K562 (cell line): Measurements from ENCODE around the gene TMEM247. TPM values are rescaled to one million over a fixed set of nuclear protein-coding genes. Genes with fewer than 3 reads are reported as not detected.

ENCODE experiments used
- ATAC-seq: fragments of 200-7000 bp; cut with Tn5 transposase; 3 replicates; pipeline ENCODE4 v1.9.1; 2020; ENCODE audit warnings: moderate library complexity
- BruUV-seq: library from RNA; stranded (reverse); fragments of 400-500 nt; replicated peaks from 2 replicates; lab custom pipeline; 2021; lab: Mats Ljungman, UMichigan
- CTCF ChIA-PET: fragments of 300-600 bp; formaldehyde crosslinking; extraction: SDS; loops from one replicate; lab custom pipeline; 2021; ENCODE audit warnings: low intra/inter-chr PET ratio; lab: Yijun Ruan, JAX
- POLR2A ChIA-PET: fragments of 300-600, 350-650 bp; sonication (Branson Sonifier 250); formaldehyde crosslinking; extraction: SDS; loops from one replicate; lab custom pipeline; 2021; ENCODE audit warnings: antibody characterized with exemption, inconsistent platforms; lab: Yijun Ruan, JAX
- DNase-seq, 4 experiments: peaks; one replicate each; pipeline versions ENCODE4 v3.0.0 to v3.0.0-alpha.2; 2011 to 2018; ENCODE audit warnings: low spot score in 3 of 4, mixed read lengths in 3 of 4; ENCODE audit errors: extremely low read depth in 1 of 4
- FAIRE-seq: peaks from 2 replicates; lab custom pipeline; 2011; peaks lifted over from hg19 to GRCh38; lab: Jason Lieb, UNC
- H2AFZ ChIP-seq: 2 replicates; pipeline ENCODE4 v1.6.0; 2011; ENCODE audit warnings: low read depth, low read length, control low read depth, inconsistent platforms
- H3K27ac ChIP-seq: fragments of 200-600 bp; 3 replicates; pipeline ENCODE4 v1.8.0; 2011; ENCODE audit warnings: low read depth, mild to moderate bottlenecking, control low read depth, inconsistent platforms, low read length, moderate library complexity, mixed read lengths; ENCODE audit errors: extremely low read depth
- H3K27me3 ChIP-seq, 2 experiments: fragments of 300-600 bp in 1 of 2; 2 replicates in 1 of 2; 3 replicates in 1 of 2; pipeline versions ENCODE4 v1.6.0 to v1.8.0; 2011; ENCODE audit warnings: inconsistent platforms in 2 of 2, low read length in 2 of 2, mild to moderate bottlenecking in 1 of 2, mixed read lengths in 1 of 2, moderate library complexity in 1 of 2; ENCODE audit not compliant: control insufficient read depth in 2 of 2, insufficient read depth in 2 of 2
- H3K36me3 ChIP-seq: fragments of 300-600 bp; 3 replicates; pipeline ENCODE4 v1.8.0; 2011; ENCODE audit warnings: mild to moderate bottlenecking, low read length, inconsistent platforms; ENCODE audit not compliant: control insufficient read depth, insufficient read depth
- H3K4me1 ChIP-seq, 2 experiments: fragments of 200-600 bp in 1 of 2; replicated peaks in 1 of 2; 2 replicates in 1 of 2; 3 replicates in 1 of 2; pipeline versions ENCODE4 v1.5.1 to v1.8.0; 2011; ENCODE audit warnings: inconsistent platforms in 2 of 2, low read length in 2 of 2, mild to moderate bottlenecking in 1 of 2, mixed read lengths in 1 of 2, moderate library complexity in 1 of 2; ENCODE audit not compliant: control insufficient read depth in 2 of 2, insufficient read depth in 2 of 2
- H3K4me2 ChIP-seq: 2 replicates; pipeline ENCODE4 v1.6.1; 2011; ENCODE audit warnings: low read length, control low read depth, inconsistent platforms, mixed read lengths; ENCODE audit not compliant: insufficient read depth
- H3K4me3 ChIP-seq: fragments of 200-600 bp; sonication (generic), shearing (Covaris generic); 2 replicates; pipeline ENCODE4 v1.5.1; 2016; ENCODE audit warnings: control low read depth, inconsistent platforms
- H3K79me2 ChIP-seq: fragments of 200-600 bp; 3 replicates; pipeline ENCODE4 v1.8.0; 2011; ENCODE audit warnings: low read length, inconsistent platforms; ENCODE audit not compliant: control insufficient read depth, insufficient read depth
- H3K9ac ChIP-seq, 2 experiments: 2 replicates each; pipeline versions ENCODE4 v1.6.0 to v1.6.1; 2011; ENCODE audit warnings: low read depth in 2 of 2, low read length in 2 of 2, control low read depth in 1 of 2, inconsistent platforms in 1 of 2, mild to moderate bottlenecking in 1 of 2, mixed read lengths in 1 of 2; ENCODE audit not compliant: insufficient read depth in 1 of 2
- H3K9me1 ChIP-seq: one replicate; pipeline ENCODE4 v1.6.0; 2011; ENCODE audit warnings: inconsistent platforms, mild to moderate bottlenecking, low read length, moderate library complexity; ENCODE audit not compliant: control insufficient read depth, insufficient read depth
- H3K9me3 ChIP-seq: replicated peaks from 2 replicates; pipeline ENCODE4 v1.5.1; 2011; ENCODE audit warnings: low read depth, low read length, inconsistent platforms; ENCODE audit not compliant: control insufficient read depth, insufficient read depth
- H4K20me1 ChIP-seq: replicated peaks from 2 replicates; pipeline ENCODE4 v1.6.1; 2011; ENCODE audit warnings: low read length, inconsistent platforms, mixed read lengths; ENCODE audit not compliant: control insufficient read depth, insufficient read depth
- DIDO1 ChIP-seq: fragments of 450-650 bp; IDR thresholded peaks from 2 replicates; pipeline ENCODE4 v1.6.1; 2016; ENCODE audit warnings: low read depth, missing biosample characterization, missing genetic modification characterization
- HDAC8 ChIP-seq: fragments of 450-650 bp; IDR thresholded peaks from 2 replicates; pipeline ENCODE4 v1.6.1; 2016; ENCODE audit warnings: mild to moderate bottlenecking, missing genetic modification characterization, moderate library complexity, missing compliant biosample characterization
- NCOA4 ChIP-seq: fragments of 450-650 bp; IDR thresholded peaks from 2 replicates; pipeline ENCODE4 v1.6.1; 2018; ENCODE audit warnings: mild to moderate bottlenecking; ENCODE audit not compliant: partially characterized antibody
- SP2 ChIP-seq: IDR thresholded peaks from 2 replicates; pipeline ENCODE4 v1.6.1; 2011; ENCODE audit warnings: mild to moderate bottlenecking, low read depth, low read length, moderate library complexity; ENCODE audit not compliant: poor library complexity, severe bottlenecking; ENCODE audit errors: extremely low read depth
- ZNF239 ChIP-seq: fragments of 250-450 bp; sonication (Bioruptor Pico); IDR thresholded peaks from 2 replicates; pipeline ENCODE4 v1.4.0; 2020; ENCODE audit warnings: mild to moderate bottlenecking
- WGBS: fragments of 100-300 bp; shearing (Covaris generic); methylation state at CpG from one replicate; pipeline ENCODE4 v1.1.6; 2016; ENCODE audit warnings: low coverage, mixed read lengths; ENCODE audit not compliant: insufficient coverage; ENCODE audit errors: missing lambda C conversion rate; 5-methylcytosine and 5-hydroxymethylcytosine counted together
- in situ Hi-C: fragments of 300-500 bp; cut with MboI; formaldehyde crosslinking; loops from 4 replicates; pipeline ENCODE4 v1.15.0; 2018; ENCODE audit warnings: inconsistent platforms, mixed read lengths
- intact Hi-C: fragments of 100-400 bp; cut with micrococcal nuclease; formaldehyde crosslinking; loops from 2 replicates; pipeline ENCODE4 v1.14.2; 2022
- polyA plus RNA-seq, 8 experiments: library from polyadenylated mRNA; depleted of rRNA in 4 of 8; stranded (reverse) in 5 of 8; unstranded in 3 of 8; fragments of >200 nt; fragmentation: Nextera tagmentation in 2 of 8; fragmentation: Illumina TruSeq in 1 of 8; extraction: Ambion mirVana in 2 of 8; extraction: Trizol in 1 of 8; gene quantifications; 2 replicates each; pipeline versions ENCODE4 v1.2.1 to v1.2.3, GENCODE V29; 2011 to 2014; ENCODE audit warnings: inconsistent platforms in 1 of 8, missing spikeins in 1 of 8
- total RNA-seq, 7 experiments: library from RNA; depleted of rRNA in 6 of 7; stranded (reverse); fragments of >200 nt in 6 of 7; fragmentation: Illumina TruSeq in 2 of 7; extraction: Trizol in 2 of 7; gene quantifications; 2 replicates each; pipeline versions ENCODE4 v1.2.1 to v1.2.3, GENCODE V29; 2011 to 2021; ENCODE audit warnings: low replicate concordance in 1 of 7
- TF ChIP-seq, protein P1 (sequence below): fragments of 450-650 bp; conservative IDR thresholded peaks from 2 replicates; pipeline ENCODE4 v1.6.1; 2016; ENCODE audit warnings: missing genetic modification characterization, low read depth, mild to moderate bottlenecking, missing compliant biosample characterization, moderate library complexity

The TMEM247 gene
- total and polyA plus RNA-seq, 9 of the 15 experiments (the other 6 are each of a cell fraction or from before 2014, with no cell fraction given) = 0.24 to 4.7 (median 3.1) TPM

DNA sequence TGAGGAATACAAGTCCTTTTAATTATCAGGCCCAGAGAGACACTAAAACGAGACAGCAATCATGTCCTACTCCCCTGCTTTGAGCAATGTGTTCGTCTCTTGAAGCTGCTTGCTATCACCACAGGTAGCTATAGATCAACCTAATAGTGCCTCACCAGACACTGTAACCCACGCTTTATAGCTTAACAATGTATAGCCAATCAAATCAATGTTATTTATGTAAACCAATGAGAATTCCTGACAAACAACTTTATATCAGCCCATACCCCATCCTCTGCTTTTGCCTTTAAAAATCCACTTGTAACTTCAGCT is 26.1 kb downstream of the TMEM247 start:
- no peaks in the 10 kb centered on the region for H3K27me3 ChIP-seq
- intact Hi-C loops = no loop called here
- peaks cover 0 to 3% of the 10 kb centered on the region in 2 experiments; a peak in 1 of 5 replicates for H3K4me1 ChIP-seq
- H3K27ac ChIP-seq = no peak overlapping the region
- H3K9me3 ChIP-seq = no peaks in the 10 kb centered on the region
- BruUV-seq = no TSS peak
- H3K79me2 ChIP-seq = no peaks in the 10 kb centered on the region
- H3K4me3 ChIP-seq = no peak overlapping the region
- H3K9me1 ChIP-seq = no peaks in the 10 kb centered on the region
- DNase-seq (no peak), FAIRE-seq (no peak), ATAC-seq (no peak)
- no peak overlapping the region for H3K4me2 ChIP-seq
- in situ Hi-C loops = no loop called here
- H4K20me1 ChIP-seq = no peaks in the 10 kb centered on the region
- no peaks in the 10 kb centered on the region for H3K36me3 ChIP-seq
- WGBS = 26% methylated on average over 3 of the region's 3 CpGs
- ChIA-PET POLR2A (no interaction called here), CTCF (no interaction called here)
- H3K9ac ChIP-seq = no peak overlapping the region
- H2AFZ ChIP-seq = no peak overlapping the region
- TF ChIP-seq, protein P1, sequence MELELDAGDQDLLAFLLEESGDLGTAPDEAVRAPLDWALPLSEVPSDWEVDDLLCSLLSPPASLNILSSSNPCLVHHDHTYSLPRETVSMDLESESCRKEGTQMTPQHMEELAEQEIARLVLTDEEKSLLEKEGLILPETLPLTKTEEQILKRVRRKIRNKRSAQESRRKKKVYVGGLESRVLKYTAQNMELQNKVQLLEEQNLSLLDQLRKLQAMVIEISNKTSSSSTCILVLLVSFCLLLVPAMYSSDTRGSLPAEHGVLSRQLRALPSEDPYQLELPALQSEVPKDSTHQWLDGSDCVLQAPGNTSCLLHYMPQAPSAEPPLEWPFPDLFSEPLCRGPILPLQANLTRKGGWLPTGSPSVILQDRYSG = no peak
- TF ChIP-seq NCOA4 (no peak), ZNF239 (CRISPR knock-in tag) (no peak), SP2 (no peak), DIDO1 (tag) (no peak), HDAC8 (tag) (no peak)
